Panc1 (cell line): ENCODE results near the gene MGRN1. TPM values are rescaled to one million over a fixed set of nuclear protein-coding genes. Genes with fewer than 3 reads are reported as not detected.

Experiments
- ATAC-seq: fragments of 200-7000 bp; cut with Tn5 transposase; 2 replicates; pipeline ENCODE4 v1.9.1; 2020; ENCODE audit warnings: mild to moderate bottlenecking, moderate library complexity
- BruUV-seq: library from RNA; stranded (reverse); fragments of 400-500 nt; replicated peaks from 2 replicates; lab custom pipeline; 2021; lab: Mats Ljungman, UMichigan
- CTCF ChIA-PET: fragments of 300-600 bp; sonication (Branson Sonifier 250); formaldehyde crosslinking; loops from one replicate; lab custom pipeline; 2022; ENCODE audit warnings: antibody characterized with exemption; lab: Charles Lee
- POLR2A ChIA-PET: fragments of 300-600 bp; sonication (Branson Sonifier 250); formaldehyde crosslinking; loops from one replicate; lab custom pipeline; 2022; ENCODE audit warnings: antibody characterized with exemption; lab: Charles Lee
- DNase-seq: peaks from one replicate; pipeline ENCODE4 v3.0.0-alpha.2; 2010; ENCODE audit warnings: low read depth, low spot score
- H3K27ac ChIP-seq: 2 replicates; pipeline ENCODE4 v1.5.1; 2011; ENCODE audit warnings: mild to moderate bottlenecking, low read length, inconsistent platforms
- H3K27me3 ChIP-seq: fragments of 200-500 bp; sonication (Bioruptor generic); 2 replicates; pipeline ENCODE4 v1.6.0; 2014; ENCODE audit warnings: low read length, inconsistent platforms; ENCODE audit not compliant: control insufficient read depth, insufficient read depth
- H3K36me3 ChIP-seq: fragments of 200-500 bp; sonication (Bioruptor generic); 2 replicates; pipeline ENCODE4 v1.5.1; 2014; ENCODE audit warnings: inconsistent platforms, mild to moderate bottlenecking, low read length, moderate library complexity; ENCODE audit not compliant: control insufficient read depth, insufficient read depth
- H3K4me1 ChIP-seq: 2 replicates; pipeline ENCODE4 v1.5.1; 2011; ENCODE audit warnings: inconsistent platforms, mild to moderate bottlenecking, low read length, moderate library complexity; ENCODE audit not compliant: control insufficient read depth, insufficient read depth
- H3K4me3 ChIP-seq, 2 experiments: 2 replicates each; pipeline ENCODE4 v1.5.1; 2011 to 2012; ENCODE audit warnings: low read depth in 2 of 2, low read length in 2 of 2, mild to moderate bottlenecking in 2 of 2, inconsistent platforms in 1 of 2, moderate library complexity in 1 of 2
- H3K9me3 ChIP-seq: fragments of 200-500 bp; sonication (Bioruptor generic); 2 replicates; pipeline ENCODE4 v1.5.1; 2014; ENCODE audit warnings: low read depth, mild to moderate bottlenecking, inconsistent platforms, low read length, moderate library complexity; ENCODE audit not compliant: control insufficient read depth, insufficient read depth
- POLR2AphosphoS5 ChIP-seq: IDR thresholded peaks from 2 replicates; pipeline ENCODE4 v1.6.1; 2012; ENCODE audit warnings: mild to moderate bottlenecking, low read depth, low read length, moderate library complexity
- SIN3A ChIP-seq: IDR thresholded peaks from 2 replicates; pipeline ENCODE4 v1.6.1; 2012; ENCODE audit warnings: low read depth, mild to moderate bottlenecking, low read length, moderate library complexity, borderline replicate concordance; ENCODE audit not compliant: insufficient read depth
- TCF7L2 ChIP-seq: IDR thresholded peaks from 2 replicates; pipeline ENCODE4 v1.6.1; 2011; ENCODE audit warnings: mild to moderate bottlenecking, low read depth, low read length, inconsistent platforms
- in situ Hi-C: cut with HindIII; loops from 2 replicates; pipeline ENCODE4 v1.10.0; 2016; ENCODE audit warnings: low sequenced_read_pairs, low pct_unique_long_range_greater_than_20kb
- intact Hi-C: fragments of 100-400 bp; cut with micrococcal nuclease; formaldehyde crosslinking; loops from one replicate; pipeline ENCODE4 v1.10.0; 2022; ENCODE audit not compliant: unreplicated experiment
- total RNA-seq: library from RNA; stranded (reverse); gene quantifications from one replicate; pipeline ENCODE4 v1.2.1, GENCODE V29; 2021; ENCODE audit not compliant: unreplicated experiment
- TF ChIP-seq, protein P1 (sequence below), 2 experiments: IDR thresholded peaks; 2 replicates each; pipeline ENCODE4 v1.6.1; 2011 to 2012; ENCODE audit warnings: low read depth in 2 of 2, control low read depth in 1 of 2, low read length in 1 of 2, mild to moderate bottlenecking in 1 of 2, moderate library complexity in 1 of 2; ENCODE audit not compliant: insufficient read depth in 1 of 2
- TF ChIP-seq, protein P2 (sequence below): fragments of 450-650 bp; IDR thresholded peaks from 2 replicates; pipeline ENCODE4 v1.5.1; 2017; ENCODE audit warnings: mild to moderate bottlenecking

MGRN1 gene
- total RNA-seq, 1 experiment from 2014 or later = 59.7 TPM

DNA sequence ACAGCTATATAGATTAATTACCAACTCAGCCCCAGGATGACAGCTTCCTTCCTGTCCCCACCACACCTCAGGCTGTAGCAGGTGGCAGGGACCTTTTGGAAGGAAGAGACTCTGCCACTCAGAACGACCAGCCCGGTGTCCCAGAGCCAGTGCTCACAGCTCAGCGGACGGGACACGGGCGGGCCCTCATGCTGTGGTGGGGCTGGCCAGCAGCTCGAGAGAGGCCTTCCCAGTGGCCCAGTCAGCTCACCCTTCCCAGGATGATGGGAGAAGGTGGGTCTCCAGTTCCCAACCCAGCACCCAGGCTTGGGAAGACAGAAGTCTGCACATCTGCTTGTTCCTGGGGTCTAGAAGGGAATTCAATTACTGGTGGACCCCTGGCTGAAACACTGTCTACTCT, 79.3 kb downstream of the MGRN1 start:
- POLR2A ChIA-PET = no interaction called here
- intact Hi-C loops = no loop called here
- no peak for TF ChIP-seq SIN3A
- TF ChIP-seq, protein P1, sequence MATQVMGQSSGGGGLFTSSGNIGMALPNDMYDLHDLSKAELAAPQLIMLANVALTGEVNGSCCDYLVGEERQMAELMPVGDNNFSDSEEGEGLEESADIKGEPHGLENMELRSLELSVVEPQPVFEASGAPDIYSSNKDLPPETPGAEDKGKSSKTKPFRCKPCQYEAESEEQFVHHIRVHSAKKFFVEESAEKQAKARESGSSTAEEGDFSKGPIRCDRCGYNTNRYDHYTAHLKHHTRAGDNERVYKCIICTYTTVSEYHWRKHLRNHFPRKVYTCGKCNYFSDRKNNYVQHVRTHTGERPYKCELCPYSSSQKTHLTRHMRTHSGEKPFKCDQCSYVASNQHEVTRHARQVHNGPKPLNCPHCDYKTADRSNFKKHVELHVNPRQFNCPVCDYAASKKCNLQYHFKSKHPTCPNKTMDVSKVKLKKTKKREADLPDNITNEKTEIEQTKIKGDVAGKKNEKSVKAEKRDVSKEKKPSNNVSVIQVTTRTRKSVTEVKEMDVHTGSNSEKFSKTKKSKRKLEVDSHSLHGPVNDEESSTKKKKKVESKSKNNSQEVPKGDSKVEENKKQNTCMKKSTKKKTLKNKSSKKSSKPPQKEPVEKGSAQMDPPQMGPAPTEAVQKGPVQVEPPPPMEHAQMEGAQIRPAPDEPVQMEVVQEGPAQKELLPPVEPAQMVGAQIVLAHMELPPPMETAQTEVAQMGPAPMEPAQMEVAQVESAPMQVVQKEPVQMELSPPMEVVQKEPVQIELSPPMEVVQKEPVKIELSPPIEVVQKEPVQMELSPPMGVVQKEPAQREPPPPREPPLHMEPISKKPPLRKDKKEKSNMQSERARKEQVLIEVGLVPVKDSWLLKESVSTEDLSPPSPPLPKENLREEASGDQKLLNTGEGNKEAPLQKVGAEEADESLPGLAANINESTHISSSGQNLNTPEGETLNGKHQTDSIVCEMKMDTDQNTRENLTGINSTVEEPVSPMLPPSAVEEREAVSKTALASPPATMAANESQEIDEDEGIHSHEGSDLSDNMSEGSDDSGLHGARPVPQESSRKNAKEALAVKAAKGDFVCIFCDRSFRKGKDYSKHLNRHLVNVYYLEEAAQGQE (IDR thresholded peaks at IDR 0.05; ENCODE audit: insufficient read depth in 1 of 2, low read depth in 2 of 2, low read length in 1 of 2) = no peak
- H3K27me3 ChIP-seq = no peaks in the 10 kb centered on the region
- H3K27ac ChIP-seq = no peak overlapping the region
- no peak overlapping the region for H3K4me3 ChIP-seq
- in situ Hi-C loops = no loop called here
- H3K9me3 ChIP-seq = no peaks in the 10 kb centered on the region
- H3K36me3 ChIP-seq = peaks cover 2% of the 10 kb centered on the region
- ATAC-seq (no peak), DNase-seq (no peak)
- H3K4me1 ChIP-seq = no peaks in the 10 kb centered on the region
- no TSS peak for BruUV-seq
- CTCF ChIA-PET = no interaction called here

DNA sequence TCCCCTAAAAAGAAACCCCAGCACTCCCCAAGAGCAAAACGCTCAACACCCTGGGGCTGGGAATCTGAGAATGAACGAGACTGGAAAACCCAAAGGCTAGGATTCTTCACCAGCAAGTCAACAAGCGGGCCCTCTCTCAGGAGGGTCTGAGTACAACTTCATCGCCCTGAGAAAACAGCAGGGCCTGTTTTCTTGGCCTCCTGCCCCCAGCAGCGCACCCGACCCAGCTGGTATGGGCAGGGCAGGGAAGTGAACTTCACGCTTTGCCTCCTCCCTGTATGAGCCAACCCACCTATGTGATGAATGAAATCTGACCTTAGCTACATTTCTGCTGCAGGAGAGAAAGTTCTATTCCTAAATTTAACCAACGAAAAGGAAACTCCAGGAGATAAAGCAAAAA, 79.9 kb downstream of the MGRN1 start:
- no peak for ATAC-seq
- in situ Hi-C loops (no loop called here), intact Hi-C loops (no loop called here)
- Histone ChIP-seq H3K4me1 (no peaks in the 10 kb centered on the region), H3K27ac (no peak overlapping the region), H3K27me3 (no peaks in the 10 kb centered on the region), H3K4me3 (no peak overlapping the region), H3K9me3 (no peaks in the 10 kb centered on the region), H3K36me3 (peaks cover 2% of the 10 kb centered on the region)
- ChIA-PET CTCF (no interaction called here), POLR2A (no interaction called here)
- DNase-seq = no peak
- no TSS peak for BruUV-seq
- TF ChIP-seq, protein P1 (IDR thresholded peaks at IDR 0.05; ENCODE audit: insufficient read depth in 1 of 2, low read depth in 2 of 2, low read length in 1 of 2) = no peak
- TF ChIP-seq TCF7L2 = no peak
- TF ChIP-seq, protein P2, sequence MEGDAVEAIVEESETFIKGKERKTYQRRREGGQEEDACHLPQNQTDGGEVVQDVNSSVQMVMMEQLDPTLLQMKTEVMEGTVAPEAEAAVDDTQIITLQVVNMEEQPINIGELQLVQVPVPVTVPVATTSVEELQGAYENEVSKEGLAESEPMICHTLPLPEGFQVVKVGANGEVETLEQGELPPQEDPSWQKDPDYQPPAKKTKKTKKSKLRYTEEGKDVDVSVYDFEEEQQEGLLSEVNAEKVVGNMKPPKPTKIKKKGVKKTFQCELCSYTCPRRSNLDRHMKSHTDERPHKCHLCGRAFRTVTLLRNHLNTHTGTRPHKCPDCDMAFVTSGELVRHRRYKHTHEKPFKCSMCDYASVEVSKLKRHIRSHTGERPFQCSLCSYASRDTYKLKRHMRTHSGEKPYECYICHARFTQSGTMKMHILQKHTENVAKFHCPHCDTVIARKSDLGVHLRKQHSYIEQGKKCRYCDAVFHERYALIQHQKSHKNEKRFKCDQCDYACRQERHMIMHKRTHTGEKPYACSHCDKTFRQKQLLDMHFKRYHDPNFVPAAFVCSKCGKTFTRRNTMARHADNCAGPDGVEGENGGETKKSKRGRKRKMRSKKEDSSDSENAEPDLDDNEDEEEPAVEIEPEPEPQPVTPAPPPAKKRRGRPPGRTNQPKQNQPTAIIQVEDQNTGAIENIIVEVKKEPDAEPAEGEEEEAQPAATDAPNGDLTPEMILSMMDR = no peak
- TF ChIP-seq SIN3A = no peak
- TF ChIP-seq POLR2AphosphoS5 = no peak
